Immature natural killer cell (primary cell): ENCODE results near the gene TENM3. TPM values are rescaled to one million over a fixed set of nuclear protein-coding genes. Genes with fewer than 3 reads are reported as not detected.

Experiments used
- DNase-seq, 3 donors: peaks; one replicate each; pipeline ENCODE4 v3.0.0; 2022; ENCODE audit warnings: mixed read lengths in 1 of 3
- H3K27ac Mint-ChIP-seq, 6 donors: one replicate each; pipeline ENCODE4 v1.8.0; 2020; ENCODE audit warnings: mixed read lengths in 6 of 6, mild to moderate bottlenecking in 5 of 6, inconsistent platforms in 4 of 6, moderate library complexity in 3 of 6
- H3K27me3 Mint-ChIP-seq, 3 donors: one replicate each; pipeline ENCODE4 v1.8.0; 2020 to 2021; ENCODE audit warnings: low read depth in 3 of 3, mild to moderate bottlenecking in 3 of 3, mixed read lengths in 3 of 3, moderate library complexity in 3 of 3, inconsistent platforms in 1 of 3
- H3K36me3 Mint-ChIP-seq, 3 donors: one replicate each; pipeline ENCODE4 v1.8.0; 2020; ENCODE audit warnings: mixed read lengths in 3 of 3, inconsistent platforms in 2 of 3, mild to moderate bottlenecking in 2 of 3
- H3K4me1 Mint-ChIP-seq, 2 donors: one replicate each; pipeline ENCODE4 v1.8.0; 2020; ENCODE audit warnings: inconsistent platforms in 2 of 2, mild to moderate bottlenecking in 2 of 2, mixed read lengths in 2 of 2, moderate library complexity in 1 of 2
- H3K4me3 Mint-ChIP-seq, 5 donors: one replicate each; pipeline ENCODE4 v1.8.0; 2020; ENCODE audit warnings: mild to moderate bottlenecking in 5 of 5, mixed read lengths in 5 of 5, inconsistent platforms in 3 of 5, moderate library complexity in 3 of 5
- H3K9me3 Mint-ChIP-seq, 6 donors: one replicate each; pipeline ENCODE4 v1.8.0; 2020; ENCODE audit warnings: mild to moderate bottlenecking in 6 of 6, mixed read lengths in 6 of 6, inconsistent platforms in 4 of 6, moderate library complexity in 3 of 6
- polyA plus RNA-seq, 3 donors: library from polyadenylated mRNA; unstranded; fragments of 300-500 nt; fragmentation: Illumina TruSeq; gene quantifications; one replicate each; pipeline ENCODE4 v1.2.3, GENCODE V29; 2021

The TENM3 gene
- polyA plus RNA-seq, 3 donors from 2014 or later, result not detected

- Mint-ChIP-seq H3K27ac (no peak overlapping the region), H3K36me3 (no peaks in the 10 kb centered on the region), H3K9me3 (no peaks in the 10 kb centered on the region), H3K4me3 (no peak overlapping the region), H3K27me3 (peaks cover 0 to 2% (median 0%) of the 10 kb centered on the region in 3 donors), H3K4me1 (no peaks in the 10 kb centered on the region)
- no peak for DNase-seq
Observed at GRCh38 chr4:182216005-182216404, 27.2 kb upstream of the TENM3 start.

GRCh38 chr4:182219411-182220056 is 23.7 kb upstream of the TENM3 start:
- H3K36me3 Mint-ChIP-seq, result no peaks in the 10 kb centered on the region
- no peak overlapping the region for H3K4me3 Mint-ChIP-seq

GRCh38 chr4:182221987-182222386 is 21.2 kb upstream of the TENM3 start:
- no peaks in the 10 kb centered on the region for H3K27me3 Mint-ChIP-seq
- DNase-seq, result no peak
- H3K4me1 Mint-ChIP-seq, result no peaks in the 10 kb centered on the region
- H3K27ac Mint-ChIP-seq, result no peak overlapping the region
- H3K4me3 Mint-ChIP-seq, result no peak overlapping the region
- peaks cover 0 to 2% (median 0%) of the 10 kb centered on the region in 6 donors for H3K9me3 Mint-ChIP-seq
- no peaks in the 10 kb centered on the region for H3K36me3 Mint-ChIP-seq

More at GRCh38 chr4:182219411-182220056, 23.7 kb upstream of the TENM3 start:
- no peak for DNase-seq
- Mint-ChIP-seq H3K4me1 (no peaks in the 10 kb centered on the region), H3K9me3 (no peaks in the 10 kb centered on the region), H3K27me3 (no peaks in the 10 kb centered on the region), H3K27ac (no peak overlapping the region)

GRCh38 chr4:182222766-182223165 is 20.4 kb upstream of the TENM3 start:
- Mint-ChIP-seq H3K36me3 (no peaks in the 10 kb centered on the region), H3K4me1 (no peaks in the 10 kb centered on the region), H3K27me3 (no peaks in the 10 kb centered on the region), H3K4me3 (no peak overlapping the region), H3K9me3 (peaks cover 0 to 2% (median 0%) of the 10 kb centered on the region in 6 donors), H3K27ac (no peak overlapping the region)
- DNase-seq, result no peak

- Mint-ChIP-seq H3K36me3 (no peaks in the 10 kb centered on the region), H3K27me3 (no peaks in the 10 kb centered on the region), H3K27ac (no peak overlapping the region), H3K9me3 (peaks cover 0 to 2% (median 0%) of the 10 kb centered on the region in 6 donors), H3K4me1 (no peaks in the 10 kb centered on the region), H3K4me3 (no peak overlapping the region)
- no peak for DNase-seq
Observed at GRCh38 chr4:182223708-182224107, 19.5 kb upstream of the TENM3 start.

GRCh38 chr4:182224192-182224850 is 18.9 kb upstream of the TENM3 start:
- H3K9me3 Mint-ChIP-seq, result peaks cover 0 to 2% (median 0%) of the 10 kb centered on the region in 6 donors
- no peaks in the 10 kb centered on the region for H3K4me1 Mint-ChIP-seq

GRCh38 chr4:182225257-182225852 is 17.8 kb upstream of the TENM3 start:
- no peak overlapping the region for H3K4me3 Mint-ChIP-seq
- H3K36me3 Mint-ChIP-seq, result no peaks in the 10 kb centered on the region
- H3K27me3 Mint-ChIP-seq, result no peaks in the 10 kb centered on the region
- no peak overlapping the region for H3K27ac Mint-ChIP-seq
- H3K4me1 Mint-ChIP-seq, result no peaks in the 10 kb centered on the region
- DNase-seq, result no peak
- peaks cover 0 to 2% (median 0%) of the 10 kb centered on the region in 6 donors for H3K9me3 Mint-ChIP-seq

More at GRCh38 chr4:182224192-182224850, 18.9 kb upstream of the TENM3 start:
- no peak for DNase-seq
- no peak overlapping the region for H3K27ac Mint-ChIP-seq
- no peaks in the 10 kb centered on the region for H3K36me3 Mint-ChIP-seq
- no peaks in the 10 kb centered on the region for H3K27me3 Mint-ChIP-seq
- H3K4me3 Mint-ChIP-seq, result no peak overlapping the region

GRCh38 chr4:182227611-182228010 is 15.6 kb upstream of the TENM3 start:
- Mint-ChIP-seq H3K36me3 (no peaks in the 10 kb centered on the region), H3K27me3 (peaks cover 0 to 2% (median 2%) of the 10 kb centered on the region in 3 donors), H3K27ac (no peak overlapping the region), H3K4me3 (no peak overlapping the region), H3K4me1 (no peaks in the 10 kb centered on the region), H3K9me3 (peaks cover 0 to 2% (median 0%) of the 10 kb centered on the region in 6 donors)
- DNase-seq, result no peak

- DNase-seq, result no peak
- Mint-ChIP-seq H3K27ac (no peak overlapping the region), H3K4me3 (no peak overlapping the region), H3K27me3 (peaks cover 0 to 2% (median 2%) of the 10 kb centered on the region in 3 donors), H3K36me3 (no peaks in the 10 kb centered on the region), H3K4me1 (no peaks in the 10 kb centered on the region), H3K9me3 (peaks cover 0 to 2% (median 0%) of the 10 kb centered on the region in 6 donors)
Observed at GRCh38 chr4:182228991-182229577, 14.1 kb upstream of the TENM3 start.

- no peaks in the 10 kb centered on the region for H3K4me1 Mint-ChIP-seq
- no peak overlapping the region for H3K4me3 Mint-ChIP-seq
- no peaks in the 10 kb centered on the region for H3K36me3 Mint-ChIP-seq
- H3K27me3 Mint-ChIP-seq, result peaks cover 0 to 2% (median 2%) of the 10 kb centered on the region in 3 donors
- peaks cover 0 to 2% (median 0%) of the 10 kb centered on the region in 6 donors for H3K9me3 Mint-ChIP-seq
- DNase-seq, result no peak
- no peak overlapping the region for H3K27ac Mint-ChIP-seq
Observed at GRCh38 chr4:182230256-182230655, 12.9 kb upstream of the TENM3 start.

GRCh38 chr4:182231080-182231479 is 12.1 kb upstream of the TENM3 start:
- Mint-ChIP-seq H3K27me3 (peaks cover 0 to 2% (median 2%) of the 10 kb centered on the region in 3 donors), H3K4me3 (no peak overlapping the region), H3K36me3 (no peaks in the 10 kb centered on the region), H3K27ac (no peak overlapping the region), H3K9me3 (peaks cover 0 to 6% (median 0%) of the 10 kb centered on the region in 6 donors), H3K4me1 (no peaks in the 10 kb centered on the region)
- DNase-seq, result no peak

GRCh38 chr4:182231496-182231895 is 11.7 kb upstream of the TENM3 start:
- no peak for DNase-seq
- Mint-ChIP-seq H3K27me3 (peaks cover 0 to 2% (median 2%) of the 10 kb centered on the region in 3 donors), H3K4me3 (no peak overlapping the region), H3K4me1 (no peaks in the 10 kb centered on the region), H3K27ac (no peak overlapping the region), H3K36me3 (no peaks in the 10 kb centered on the region), H3K9me3 (peaks cover 0 to 6% (median 0%) of the 10 kb centered on the region in 6 donors)

- Mint-ChIP-seq H3K9me3 (peaks cover 0 to 6% (median 0%) of the 10 kb centered on the region in 6 donors), H3K27ac (no peak overlapping the region), H3K4me1 (no peaks in the 10 kb centered on the region)
Observed at GRCh38 chr4:182233310-182234090, 9.7 kb upstream of the TENM3 start.

More at GRCh38 chr4:182233310-182234090, 9.7 kb upstream of the TENM3 start:
- H3K36me3 Mint-ChIP-seq, result no peaks in the 10 kb centered on the region
- no peak overlapping the region for H3K4me3 Mint-ChIP-seq
- no peak for DNase-seq
- peaks cover 0 to 2% (median 2%) of the 10 kb centered on the region in 3 donors for H3K27me3 Mint-ChIP-seq
